Right renal cortex interstitium (tissue), 3 donors: Measurements from ENCODE around the gene CCDC82. TPM values are rescaled to one million over a fixed set of nuclear protein-coding genes. Genes with fewer than 3 reads are reported as not detected.

Experiments
- DNase-seq, 3 donors: peaks; one replicate each; pipeline ENCODE4 v3.0.0-alpha.2; 2013; ENCODE audit warnings: low read depth in 3 of 3, low spot score in 2 of 3
- polyA plus RNA-seq, 3 donors: library from polyadenylated mRNA; unstranded; fragments of 120-200 nt; gene quantifications; one replicate each; pipeline ENCODE4 v1.2.1, GENCODE V29; 2013; ENCODE audit not compliant: insufficient read length in 3 of 3

Gene CCDC82
- polyA plus RNA-seq, 3 donors, result 53.9 to 56.6 (median 54.0) TPM

DNA sequence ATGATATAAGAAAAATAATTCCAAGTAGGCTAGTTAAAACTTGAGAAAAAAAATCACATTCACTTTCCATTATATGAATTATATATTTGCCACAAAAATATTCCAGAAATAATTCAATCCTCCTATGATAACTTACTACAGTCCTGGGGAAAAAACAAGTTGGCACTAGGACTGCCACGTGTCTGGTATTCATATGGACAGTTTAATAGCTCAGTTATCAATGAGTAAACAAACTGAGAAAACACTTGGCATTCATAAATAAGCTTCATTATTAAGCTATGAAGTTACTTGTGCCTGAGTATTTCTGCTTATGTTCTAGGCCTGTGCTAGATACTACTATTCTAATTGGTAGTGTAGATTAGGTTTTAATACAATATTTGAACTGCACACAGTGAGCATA lies 24.2 kb downstream of the CCDC82 start:
- DNase-seq, result no peak

DNA sequence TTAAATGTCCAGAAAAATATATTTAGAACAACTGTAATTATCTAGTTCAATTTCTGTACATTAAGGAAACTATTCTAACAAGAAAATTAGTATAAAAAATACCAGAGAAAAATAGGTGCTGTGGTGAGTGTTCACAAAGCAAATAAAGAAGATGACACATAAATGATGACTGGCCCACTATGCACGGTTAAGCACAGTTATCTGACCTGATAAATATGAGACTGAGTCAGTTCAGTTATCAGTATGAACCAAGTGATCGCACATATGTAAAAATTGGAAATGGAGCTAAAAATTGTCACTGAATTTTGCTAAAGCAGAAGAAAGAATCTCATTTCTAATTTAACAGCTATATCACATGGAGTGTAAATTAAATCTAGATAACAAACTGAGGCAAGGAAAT lies 27.9 kb downstream of the CCDC82 start:
- DNase-seq, result no peak

DNA sequence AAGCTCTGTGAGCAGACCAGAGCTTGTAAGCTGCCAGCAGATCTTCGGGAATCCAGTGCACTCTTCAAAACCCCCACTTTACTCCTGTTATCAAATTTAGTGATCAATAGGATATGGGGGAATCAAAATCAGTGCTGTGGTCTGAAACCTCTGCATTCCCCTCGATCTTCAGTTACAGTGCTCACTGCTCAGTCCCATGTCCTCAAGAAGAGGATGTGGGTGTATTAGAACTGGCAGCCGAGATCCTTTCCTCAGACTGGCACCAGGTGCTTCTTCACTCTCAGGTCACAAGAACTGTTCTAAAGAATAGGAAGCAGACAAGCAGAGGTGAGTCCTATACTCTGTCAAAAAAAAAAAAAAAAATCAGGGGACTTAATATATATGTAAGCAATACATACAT lies 31.4 kb downstream of the CCDC82 start:
- DNase-seq, result no peak

DNA sequence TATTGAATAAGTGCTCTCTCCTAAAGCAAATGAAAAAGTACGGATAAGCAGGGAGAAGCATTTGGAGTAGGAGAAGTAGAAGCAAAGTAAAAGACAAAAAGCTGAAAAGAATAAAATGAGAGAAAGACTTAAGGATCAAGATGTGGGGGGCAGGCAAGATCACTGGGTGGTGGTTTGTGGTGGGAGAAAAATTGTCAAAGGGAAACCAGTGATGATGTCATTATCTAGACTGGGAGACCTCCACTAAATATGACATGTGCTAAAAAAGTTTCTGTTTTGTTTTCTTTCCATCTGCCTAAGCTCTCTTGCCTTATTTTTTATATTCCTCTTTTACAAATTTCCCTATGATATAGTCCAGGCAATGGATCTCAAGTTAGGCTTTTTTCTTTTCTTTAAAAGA lies 31.9 kb downstream of the CCDC82 start:
- DNase-seq, result no peak

DNA sequence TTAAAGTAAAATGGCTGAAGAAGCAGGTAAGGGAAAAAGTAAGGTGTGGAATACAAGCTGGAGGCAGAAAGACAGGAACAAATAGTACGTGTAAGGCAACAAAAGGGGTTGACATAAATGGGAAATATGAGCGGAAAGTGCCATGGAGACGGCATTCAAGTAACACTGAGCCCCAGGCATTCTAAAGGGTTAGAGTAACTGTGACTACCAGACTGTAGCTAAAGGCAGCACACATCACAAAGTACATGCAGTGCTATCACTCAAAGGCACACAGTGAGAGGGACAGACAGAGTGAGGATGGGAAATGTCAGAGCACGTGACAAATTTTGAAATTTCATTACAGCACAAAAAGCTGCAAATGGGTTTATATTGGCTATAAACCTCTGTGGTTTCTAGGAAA lies 32.9 kb downstream of the CCDC82 start:
- no peak for DNase-seq

DNA sequence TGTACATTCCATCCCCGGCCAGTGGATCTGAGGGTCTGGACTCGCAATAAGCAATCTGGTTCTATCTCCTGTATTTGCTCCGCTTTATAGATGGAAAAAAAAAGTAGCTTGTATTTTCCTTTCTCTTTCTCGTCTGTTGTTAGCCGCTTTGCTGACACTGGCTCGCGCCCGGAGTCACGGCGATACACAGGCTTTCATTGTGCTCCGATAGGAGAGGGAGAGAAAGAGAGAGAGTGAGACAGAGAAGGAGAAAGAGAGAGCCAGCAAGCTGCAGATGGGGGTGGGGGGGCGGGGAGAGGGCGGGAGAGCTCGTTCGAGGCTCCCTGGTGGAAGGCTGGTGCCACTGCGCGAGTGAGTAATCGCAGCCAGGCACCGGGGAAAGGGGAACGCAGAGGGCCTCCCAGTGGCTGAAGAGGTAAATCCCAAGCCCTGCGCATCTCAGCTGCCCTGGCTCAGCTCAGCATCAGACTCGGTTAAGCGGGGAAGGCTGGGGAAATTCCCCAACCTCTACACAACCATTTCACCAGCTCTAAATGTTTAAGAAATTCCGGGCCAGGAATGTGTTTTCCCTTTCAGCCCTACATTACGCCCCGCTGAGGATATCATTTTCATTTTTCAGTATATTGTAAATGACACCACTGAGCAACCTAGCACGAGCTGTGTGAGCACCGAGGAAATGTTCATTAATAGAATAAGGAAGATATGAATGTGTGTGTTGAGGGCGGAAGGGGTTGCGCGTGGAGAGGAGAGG lies 46.6 kb downstream of the CCDC82 start, which contains the start of gene MAML2:
Gene MAML2 (minus strand): TSS at position 235 of the 751 bp plus-strand sequence. CDS start 1,300 bp downstream, outside the sequence.
- DNase-seq, result peak in 2 of 3 donors; percentile 83 to 87

DNA sequence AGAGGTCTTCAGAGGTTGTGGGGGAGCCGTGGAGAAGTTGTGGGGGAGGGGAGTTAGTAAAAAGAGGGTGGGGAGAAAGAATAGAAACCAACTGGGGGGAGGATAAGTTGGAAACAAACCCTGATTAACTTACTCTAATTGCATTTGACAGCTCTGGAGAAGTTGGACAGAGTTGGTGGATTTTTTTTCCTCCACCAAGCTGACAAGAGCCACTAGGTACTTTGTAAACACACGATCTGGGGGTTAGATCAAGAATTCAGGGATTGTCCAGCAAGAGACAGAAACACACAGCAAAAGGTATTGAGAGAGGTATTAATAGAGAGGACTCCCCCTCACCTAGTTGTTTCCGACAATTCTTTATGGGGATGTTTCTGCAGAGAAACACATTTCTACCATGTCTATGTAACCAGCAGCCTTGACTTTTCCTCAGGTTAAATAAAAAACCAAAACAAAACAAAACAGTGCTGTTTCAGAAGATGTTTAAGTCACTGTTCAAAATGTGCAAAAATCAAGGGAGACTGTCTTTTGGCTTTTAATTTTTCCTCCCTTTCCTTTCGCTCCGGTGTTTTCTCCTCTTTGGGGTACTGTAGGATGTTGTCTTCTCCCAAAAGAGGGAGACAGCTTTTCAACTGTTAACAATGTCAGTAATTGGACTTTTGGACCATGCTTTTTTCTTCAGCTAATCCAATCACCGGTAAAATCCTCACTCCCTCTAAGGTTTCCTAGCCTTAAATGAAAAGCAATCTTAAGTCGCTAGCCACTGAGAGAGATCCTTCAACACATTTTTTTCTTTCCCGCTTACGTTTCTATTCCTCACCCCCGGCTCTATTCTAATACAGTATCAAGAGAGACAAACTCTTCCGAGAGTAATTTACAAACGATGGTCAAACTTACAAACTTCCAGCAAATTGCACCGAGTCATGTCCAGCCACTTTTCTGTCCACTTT lies 47.4 kb downstream of the CCDC82 start:
- DNase-seq, result no peak

DNA sequence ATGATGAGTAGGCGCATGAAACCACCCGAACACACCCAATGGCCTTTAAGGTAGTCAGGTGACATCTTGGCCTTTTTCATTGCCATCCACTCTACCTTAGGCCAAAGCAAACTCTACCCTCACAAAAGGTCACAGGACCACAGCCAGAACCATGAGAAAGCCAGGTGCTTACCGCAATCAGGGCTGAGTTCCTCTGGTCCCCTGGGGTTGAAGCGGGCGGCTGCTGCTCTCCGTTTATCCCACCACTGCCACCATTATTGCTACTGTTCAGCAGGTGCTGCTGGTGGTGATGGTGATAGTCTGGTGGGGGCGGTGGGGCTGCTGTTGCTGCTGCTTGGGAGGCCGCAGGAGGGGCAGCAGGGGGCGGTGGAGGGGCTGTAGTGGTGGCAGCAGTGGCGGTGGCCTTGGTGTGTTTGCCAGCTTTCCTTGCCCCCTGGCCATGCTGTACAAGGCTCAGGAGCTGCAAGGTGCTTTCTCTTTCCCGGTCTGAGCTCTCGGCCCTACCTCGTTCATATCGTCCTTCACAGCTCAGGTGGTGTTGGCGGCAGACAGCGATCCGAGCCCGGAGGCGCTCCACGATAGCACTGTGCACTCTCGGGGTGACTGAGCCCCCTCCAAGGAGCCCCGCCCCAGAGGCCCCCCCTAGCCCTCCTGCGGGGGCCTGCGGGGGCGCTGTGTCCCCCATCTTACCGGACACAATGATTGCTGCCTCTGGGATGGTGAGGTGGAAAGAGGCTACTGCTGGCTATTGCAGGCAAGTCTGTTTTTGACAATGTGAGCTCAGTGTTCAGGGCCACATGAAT lies 48.3 kb downstream of the CCDC82 start:
- DNase-seq, result no peak

DNA sequence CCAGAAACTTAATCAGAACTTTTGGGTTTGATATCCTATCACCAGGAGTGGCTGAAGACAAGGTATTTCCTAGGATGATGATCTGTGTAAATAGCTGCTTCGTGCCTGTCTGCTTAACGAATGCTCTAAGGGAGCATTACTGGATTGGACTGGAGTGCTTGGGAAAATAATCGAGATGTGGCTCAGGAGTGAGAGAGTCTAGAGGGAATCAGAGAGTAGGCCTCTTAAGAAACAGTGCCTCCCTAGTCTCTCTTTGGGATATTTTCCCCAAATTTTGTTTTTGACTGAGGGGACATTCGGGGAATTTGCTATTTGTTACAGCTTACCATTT lies 49.2 kb downstream of the CCDC82 start:
- DNase-seq, result no peak

GRCh38 chr11:96339706-96340554 lies 49.8 kb downstream of the CCDC82 start:
- DNase-seq, result no peak

GRCh38 chr11:96338910-96339705 lies 50.6 kb downstream of the CCDC82 start:
- DNase-seq, result no peak

DNA sequence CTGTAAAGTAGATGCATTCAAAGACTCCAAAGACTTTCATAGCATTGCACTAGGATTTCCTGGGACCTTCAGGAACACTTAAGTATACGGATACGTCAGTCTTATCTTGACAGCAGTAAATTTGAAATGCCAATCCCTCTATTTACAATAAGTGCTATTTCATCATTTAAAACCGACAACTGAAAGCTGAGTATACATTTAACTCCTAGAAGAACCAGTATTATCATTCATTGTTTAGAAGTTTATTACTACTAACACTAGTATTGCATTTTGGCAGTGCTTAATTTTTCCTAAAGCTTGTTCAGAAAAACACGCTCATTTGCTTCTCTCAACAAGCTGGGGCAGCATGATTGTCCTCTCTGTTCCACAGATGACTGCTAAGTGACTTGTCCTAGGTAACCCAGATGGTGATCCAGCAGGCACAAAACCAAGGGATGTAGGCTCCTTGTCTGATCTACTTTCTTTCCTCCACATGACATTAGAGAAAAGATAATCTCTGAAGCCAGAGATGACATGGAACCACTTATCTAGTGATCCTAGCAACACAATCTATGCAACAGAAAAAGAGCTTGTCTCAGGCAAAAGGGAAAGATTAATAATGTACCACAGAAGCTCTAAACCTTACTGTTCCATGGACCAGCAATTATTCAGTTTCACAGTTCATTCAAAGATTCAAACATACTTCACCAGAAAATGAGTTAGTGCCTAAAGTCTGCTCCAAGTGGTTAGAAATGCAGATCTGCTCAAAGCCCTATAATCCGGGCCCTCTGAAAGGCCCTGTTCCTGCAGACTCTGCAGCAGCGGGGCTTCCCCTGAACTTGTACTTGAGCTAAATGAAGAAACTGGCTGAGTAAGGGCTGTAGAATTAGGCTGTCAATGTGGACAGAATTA lies 51.9 kb downstream of the CCDC82 start:
- DNase-seq, result no peak

DNA sequence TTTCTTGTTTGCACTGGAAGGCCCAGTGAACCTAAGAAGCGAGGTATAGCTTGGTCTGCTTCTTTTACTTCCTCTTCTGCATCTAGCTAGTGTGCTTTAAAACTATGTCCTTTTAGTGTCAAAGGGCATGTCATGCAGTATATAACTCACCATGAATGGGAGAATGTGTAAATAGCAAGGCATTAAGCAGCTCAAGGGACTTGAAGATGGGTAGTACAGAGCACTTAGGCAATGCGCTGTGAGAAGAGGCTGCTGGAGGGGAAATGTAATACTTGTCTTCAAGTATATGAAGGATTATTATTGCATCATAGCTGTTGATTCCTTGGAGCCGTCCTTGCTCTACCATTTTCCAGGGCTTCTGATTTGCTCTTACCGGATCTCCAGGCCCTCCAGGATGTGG lies 54.3 kb downstream of the CCDC82 start:
- DNase-seq, result no peak

- DNase-seq, result no peak
Observed at GRCh38 chr11:96334219-96334618, 55.5 kb downstream of the CCDC82 start.

DNA sequence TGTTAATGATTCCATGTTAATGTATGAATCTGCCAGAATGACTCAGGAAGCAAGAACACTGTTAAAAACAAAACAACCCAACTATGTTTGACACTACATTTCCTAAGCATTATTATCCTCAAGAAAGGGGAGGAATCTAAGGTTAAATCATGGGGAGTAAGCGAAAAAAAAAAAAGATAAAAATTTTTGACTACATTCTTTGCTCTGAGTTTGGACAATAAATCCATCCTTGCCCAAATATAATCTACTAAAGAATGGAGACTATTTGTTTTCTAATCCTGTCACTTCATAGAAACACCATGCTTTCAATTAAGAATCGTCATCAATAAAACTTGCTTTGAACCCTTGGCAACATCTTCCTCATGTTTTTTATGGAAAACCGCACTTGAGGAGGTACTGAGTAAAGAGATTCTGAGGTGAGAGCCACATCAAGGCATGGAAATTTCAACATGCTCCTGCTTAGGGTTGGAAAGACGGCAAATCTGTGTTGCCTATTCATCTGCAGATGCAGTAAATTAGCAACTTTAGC lies 56.5 kb downstream of the CCDC82 start:
- DNase-seq, result no peak

DNA sequence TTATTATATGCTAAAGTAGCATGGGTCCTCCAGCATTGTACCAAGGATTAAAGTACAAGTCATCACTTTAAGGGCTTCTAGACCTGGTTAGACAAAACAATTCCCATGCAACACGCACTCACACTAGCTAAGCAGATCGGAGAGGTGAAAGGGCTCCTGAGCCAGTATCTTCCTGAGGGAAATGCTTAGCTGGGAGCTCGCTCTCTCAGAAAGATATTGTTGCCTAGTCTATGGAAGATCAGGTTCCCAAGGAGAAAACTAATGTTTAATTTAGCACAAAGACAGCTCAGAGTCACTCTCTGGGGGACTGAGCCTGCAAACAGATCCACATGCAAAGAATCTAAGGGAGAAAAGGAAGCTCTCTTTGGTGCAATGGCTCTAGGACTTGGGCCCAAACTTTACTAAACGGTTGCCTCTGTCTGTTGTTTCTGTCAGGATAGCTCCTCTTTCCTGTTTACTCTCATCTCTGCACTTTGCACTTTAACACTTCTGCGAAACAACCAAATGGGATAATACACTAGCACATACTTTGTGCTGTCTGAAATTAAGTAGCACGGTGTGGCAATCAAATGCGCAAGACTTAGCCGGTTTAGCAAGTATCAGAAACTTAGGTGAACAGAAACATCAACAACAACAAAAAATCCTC lies 57.5 kb downstream of the CCDC82 start:
- no peak for DNase-seq

DNA sequence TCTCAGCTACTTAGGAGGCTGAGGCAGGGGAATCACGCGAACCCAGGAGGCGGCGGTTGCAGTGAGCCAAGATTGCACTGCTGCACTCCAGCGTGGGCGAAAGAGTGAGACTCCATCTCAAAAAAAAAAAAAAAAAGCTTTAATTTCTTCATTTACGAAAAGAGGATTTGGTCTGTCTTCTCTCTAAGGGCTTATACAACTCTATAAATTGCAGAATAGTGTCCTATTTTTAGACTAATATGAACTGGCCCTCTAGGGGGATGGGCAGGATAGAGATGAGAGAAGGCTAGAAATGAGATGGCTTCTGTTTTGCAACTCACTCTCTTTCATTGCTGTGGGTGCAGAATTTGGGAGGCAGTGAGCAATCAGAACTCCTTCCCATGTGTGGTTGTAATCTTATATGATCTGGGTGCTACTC lies 58.0 kb downstream of the CCDC82 start:
- no peak for DNase-seq

DNA sequence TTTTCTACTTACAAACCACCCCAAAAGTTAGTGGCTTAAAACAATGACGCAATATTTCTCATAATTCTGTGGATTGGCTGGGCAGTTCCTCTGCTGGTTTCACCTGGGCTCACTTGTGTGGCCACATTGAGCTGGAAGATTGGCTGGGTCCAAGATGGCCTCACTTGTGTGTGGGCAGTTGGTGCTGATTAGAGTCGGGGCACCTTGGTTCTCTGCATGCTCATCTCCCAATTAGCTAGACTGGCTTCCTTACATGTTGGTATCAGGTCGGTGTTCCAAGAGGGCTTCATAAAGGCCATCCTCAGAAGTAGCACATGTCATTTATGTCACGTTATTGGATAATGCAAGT lies 59.2 kb downstream of the CCDC82 start:
- DNase-seq, result no peak
